ENCODE measurements around the gene GPR25. TPM values are rescaled to one million over a fixed set of nuclear protein-coding genes. Genes with fewer than 3 reads are reported as not detected.

The GPR25 gene
- total and polyA plus RNA-seq, 10 donors = 0.09 to 3.6 (median 0.55) TPM; not detected in 2

DNA sequence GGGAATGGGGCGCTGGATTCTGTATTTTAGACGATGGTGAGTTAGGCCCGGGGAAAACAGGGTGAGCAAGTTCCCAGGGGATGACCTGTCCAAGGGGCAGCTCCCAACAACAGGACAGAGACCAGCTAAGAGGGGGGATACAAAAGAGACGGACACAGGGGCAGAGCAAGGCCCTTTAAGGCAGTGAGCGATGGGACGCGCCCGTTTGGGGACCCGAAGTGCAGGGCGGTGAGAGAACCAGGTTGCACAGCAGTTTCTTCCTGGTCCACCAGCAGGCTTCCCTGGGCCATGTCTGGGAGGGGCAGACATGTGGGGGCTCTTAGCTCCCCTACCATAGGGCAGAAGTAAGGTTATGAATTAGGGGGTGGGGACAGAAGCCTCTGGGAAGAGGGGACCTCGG is 43.9 kb downstream of the GPR25 start:
- intact Hi-C loops (cut with DNase I; ENCODE audit: low total_unique reads) = no loop called here
- Histone ChIP-seq H3K4me3 (no peak overlapping the region), H3K27ac (no peak overlapping the region), H3K27me3 (replicated peaks in 1 of 7) (peaks cover 0 to 6% (median 0%) of the 10 kb centered on the region in 7 donors), H3K36me3 (no peaks in the 10 kb centered on the region), H3K9me3 (no peaks in the 10 kb centered on the region), H3K4me1 (no peaks in the 10 kb centered on the region)
- peak; percentile 59 for DNase-seq
- WGBS, 5 donors = 85 to 89% (median 86%) methylated on average over 11 of the region's 11 CpGs
- TF ChIP-seq CTCF (IDR thresholded peaks at IDR 0.05 in 8 of 11, conservative IDR thresholded peaks at IDR 0.05 in 3 of 11) = no peak
- TF ChIP-seq POLR2AphosphoS5 (IDR thresholded peaks at IDR 0.05) = no peak
- TF ChIP-seq POLR2A (IDR thresholded peaks at IDR 0.05) = no peak

DNA sequence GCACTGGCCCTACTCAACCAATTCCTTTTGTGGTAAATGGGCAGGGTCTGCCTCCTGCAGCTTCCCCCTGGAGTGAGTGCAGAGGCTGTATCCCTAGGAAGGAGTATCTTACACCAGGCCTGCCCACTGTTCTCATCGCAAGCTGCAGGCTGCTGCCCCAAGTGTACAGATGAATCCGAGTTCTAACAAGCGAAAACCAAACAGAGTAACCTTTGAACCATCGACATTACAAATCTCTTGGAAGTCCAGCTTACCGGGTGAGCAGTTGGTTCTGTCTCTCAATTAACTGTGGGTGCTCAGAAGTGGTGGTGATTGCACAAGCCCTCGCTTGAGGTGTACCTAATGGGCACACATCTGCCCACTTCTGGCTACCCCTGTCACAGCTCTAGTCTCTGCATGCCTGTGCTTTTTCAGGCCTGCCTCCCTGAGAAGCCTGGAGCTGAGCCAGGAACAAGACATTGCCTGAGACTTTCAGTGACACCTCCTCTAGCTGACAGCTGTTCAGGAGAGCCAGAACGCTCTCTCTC is 44.6 kb downstream of the GPR25 start:
- no peaks in the 10 kb centered on the region for H3K36me3 ChIP-seq
- TF ChIP-seq POLR2AphosphoS5 (IDR thresholded peaks at IDR 0.05) (no peak), CTCF (IDR thresholded peaks at IDR 0.05 in 8 of 11, conservative IDR thresholded peaks at IDR 0.05 in 3 of 11) (no peak), POLR2A (IDR thresholded peaks at IDR 0.05) (no peak)
- peak; percentile 33 for DNase-seq
- H3K9me3 ChIP-seq = no peaks in the 10 kb centered on the region
- H3K27me3 ChIP-seq (replicated peaks in 1 of 7) = peaks cover 0 to 6% (median 0%) of the 10 kb centered on the region in 7 donors
- H3K4me1 ChIP-seq = no peaks in the 10 kb centered on the region
- 82 to 92% (median 85%) methylated on average over 7 of the region's 7 CpGs for WGBS, 5 donors
- no peak overlapping the region for H3K27ac ChIP-seq
- intact Hi-C loops (cut with DNase I; ENCODE audit: low total_unique reads) = no loop called here
- no peak overlapping the region for H3K4me3 ChIP-seq

GRCh38 chr1:200918006-200918405 is 45.2 kb downstream of the GPR25 start:
- no peak for TF ChIP-seq CTCF (IDR thresholded peaks at IDR 0.05 in 8 of 11, conservative IDR thresholded peaks at IDR 0.05 in 3 of 11)
- no peak for TF ChIP-seq POLR2A (IDR thresholded peaks at IDR 0.05)
- no peak for TF ChIP-seq POLR2AphosphoS5 (IDR thresholded peaks at IDR 0.05)
- H3K27ac ChIP-seq = no peak overlapping the region
- H3K4me1 ChIP-seq = no peaks in the 10 kb centered on the region
- H3K36me3 ChIP-seq = no peaks in the 10 kb centered on the region
- no peak overlapping the region for H3K4me3 ChIP-seq
- WGBS, 5 donors = 93 to 98% (median 95%) methylated on average over 2 to 3 of the region's 3 CpGs
- peak; percentile 9 for DNase-seq
- no peaks in the 10 kb centered on the region for H3K9me3 ChIP-seq
- peaks cover 0 to 6% (median 0%) of the 10 kb centered on the region in 7 donors for H3K27me3 ChIP-seq (replicated peaks in 1 of 7)
- intact Hi-C loops (cut with DNase I; ENCODE audit: low total_unique reads) = no loop called here

GRCh38 chr1:200919386-200919785 is 46.6 kb downstream of the GPR25 start:
- H3K4me3 ChIP-seq = no peak overlapping the region
- intact Hi-C loops (cut with DNase I; ENCODE audit: low total_unique reads) = no loop called here
- peaks cover 0 to 6% (median 0%) of the 10 kb centered on the region in 7 donors for H3K27me3 ChIP-seq (replicated peaks in 1 of 7)
- 83 to 94% (median 87%) methylated on average over 2 of the region's 2 CpGs for WGBS, 5 donors
- TF ChIP-seq CTCF (IDR thresholded peaks at IDR 0.05 in 8 of 11, conservative IDR thresholded peaks at IDR 0.05 in 3 of 11) (no peak), POLR2A (IDR thresholded peaks at IDR 0.05) (no peak), POLR2AphosphoS5 (IDR thresholded peaks at IDR 0.05) (no peak)
- no peak overlapping the region for H3K27ac ChIP-seq
- H3K9me3 ChIP-seq = no peaks in the 10 kb centered on the region
- DNase-seq = peak; percentile 16
- no peaks in the 10 kb centered on the region for H3K36me3 ChIP-seq
- no peaks in the 10 kb centered on the region for H3K4me1 ChIP-seq

Data from spleen (tissue), 11 donors.